BE2C (cell line): ENCODE data around the gene F2RL3.

Experiments
- DNase-seq: peaks from one replicate; pipeline ENCODE4 v3.0.0-alpha.2; 2020
- H3K27me3 ChIP-seq: fragments of 250-450 bp; sonication (Bioruptor Pico); 2 replicates; pipeline ENCODE4 v1.5.1; 2020; ENCODE audit warnings: mild to moderate bottlenecking
- H3K36me3 ChIP-seq: fragments of 250-450 bp; sonication (Bioruptor Pico); 2 replicates; pipeline ENCODE4 v1.5.1; 2020; ENCODE audit warnings: mild to moderate bottlenecking
- H3K4me1 ChIP-seq: fragments of 250-450 bp; sonication (Bioruptor Pico); 2 replicates; pipeline ENCODE4 v1.5.1; 2020
- H3K4me3 ChIP-seq: 2 replicates; pipeline ENCODE4 v1.5.1; 2011; ENCODE audit warnings: low read depth, low read length
- H3K9me3 ChIP-seq: fragments of 250-450 bp; sonication (Bioruptor Pico); 2 replicates; pipeline ENCODE4 v1.5.1; 2020
- TF ChIP-seq, protein P1 (sequence below): IDR thresholded peaks from 2 replicates; pipeline ENCODE4 v1.5.1; 2012; ENCODE audit warnings: mild to moderate bottlenecking, low read depth, low read length

Gene F2RL3

DNA sequence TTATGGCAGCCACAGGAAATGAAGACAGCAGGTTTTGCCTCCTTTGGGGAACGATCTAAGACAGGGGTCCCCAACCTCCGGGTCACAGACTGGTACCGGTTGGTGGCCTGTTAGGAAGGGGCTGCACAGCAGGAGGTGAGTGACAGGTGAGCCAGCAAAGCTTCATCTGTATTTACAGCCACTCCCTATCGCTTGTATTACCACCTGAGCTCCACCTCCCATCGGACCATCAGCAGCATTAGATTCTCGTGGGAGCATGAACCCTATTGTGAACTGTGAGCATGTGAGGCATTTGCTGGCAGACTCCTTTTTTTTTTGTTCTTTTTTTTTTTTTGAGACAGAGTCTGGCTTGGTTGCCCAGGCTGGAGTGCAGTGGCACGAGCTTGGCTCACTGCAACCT, 22.2 kb downstream of the F2RL3 start:
- no peak for DNase-seq
- Histone ChIP-seq H3K36me3 (no peaks in the 10 kb centered on the region), H3K4me3 (no peak overlapping the region), H3K27me3 (no peaks in the 10 kb centered on the region), H3K9me3 (no peaks in the 10 kb centered on the region), H3K4me1 (no peaks in the 10 kb centered on the region)
- TF ChIP-seq, protein P1, sequence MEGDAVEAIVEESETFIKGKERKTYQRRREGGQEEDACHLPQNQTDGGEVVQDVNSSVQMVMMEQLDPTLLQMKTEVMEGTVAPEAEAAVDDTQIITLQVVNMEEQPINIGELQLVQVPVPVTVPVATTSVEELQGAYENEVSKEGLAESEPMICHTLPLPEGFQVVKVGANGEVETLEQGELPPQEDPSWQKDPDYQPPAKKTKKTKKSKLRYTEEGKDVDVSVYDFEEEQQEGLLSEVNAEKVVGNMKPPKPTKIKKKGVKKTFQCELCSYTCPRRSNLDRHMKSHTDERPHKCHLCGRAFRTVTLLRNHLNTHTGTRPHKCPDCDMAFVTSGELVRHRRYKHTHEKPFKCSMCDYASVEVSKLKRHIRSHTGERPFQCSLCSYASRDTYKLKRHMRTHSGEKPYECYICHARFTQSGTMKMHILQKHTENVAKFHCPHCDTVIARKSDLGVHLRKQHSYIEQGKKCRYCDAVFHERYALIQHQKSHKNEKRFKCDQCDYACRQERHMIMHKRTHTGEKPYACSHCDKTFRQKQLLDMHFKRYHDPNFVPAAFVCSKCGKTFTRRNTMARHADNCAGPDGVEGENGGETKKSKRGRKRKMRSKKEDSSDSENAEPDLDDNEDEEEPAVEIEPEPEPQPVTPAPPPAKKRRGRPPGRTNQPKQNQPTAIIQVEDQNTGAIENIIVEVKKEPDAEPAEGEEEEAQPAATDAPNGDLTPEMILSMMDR, result no peak

DNA sequence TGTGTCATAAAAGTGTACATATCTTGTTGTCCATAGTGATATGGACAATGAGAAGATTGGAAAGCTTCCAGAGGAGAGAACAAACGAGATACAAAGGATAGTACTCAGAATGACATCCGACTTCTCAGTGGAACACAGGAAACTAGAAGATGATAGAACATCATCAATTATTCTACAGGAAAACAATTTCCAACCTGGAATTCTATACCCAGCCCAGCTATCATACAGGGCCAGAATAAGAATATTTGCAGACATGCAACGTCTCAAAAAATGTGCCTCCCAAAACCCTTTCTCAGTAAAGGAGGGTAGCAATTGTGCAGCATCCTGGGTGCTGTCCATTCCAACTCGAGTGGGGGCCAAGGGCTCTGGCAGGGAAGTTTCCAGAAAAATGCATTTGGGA, 24.0 kb downstream of the F2RL3 start:
- Histone ChIP-seq H3K4me1 (no peaks in the 10 kb centered on the region), H3K36me3 (no peaks in the 10 kb centered on the region), H3K4me3 (no peak overlapping the region), H3K27me3 (no peaks in the 10 kb centered on the region), H3K9me3 (no peaks in the 10 kb centered on the region)
- no peak for DNase-seq
- TF ChIP-seq, protein P1, result no peak

DNA sequence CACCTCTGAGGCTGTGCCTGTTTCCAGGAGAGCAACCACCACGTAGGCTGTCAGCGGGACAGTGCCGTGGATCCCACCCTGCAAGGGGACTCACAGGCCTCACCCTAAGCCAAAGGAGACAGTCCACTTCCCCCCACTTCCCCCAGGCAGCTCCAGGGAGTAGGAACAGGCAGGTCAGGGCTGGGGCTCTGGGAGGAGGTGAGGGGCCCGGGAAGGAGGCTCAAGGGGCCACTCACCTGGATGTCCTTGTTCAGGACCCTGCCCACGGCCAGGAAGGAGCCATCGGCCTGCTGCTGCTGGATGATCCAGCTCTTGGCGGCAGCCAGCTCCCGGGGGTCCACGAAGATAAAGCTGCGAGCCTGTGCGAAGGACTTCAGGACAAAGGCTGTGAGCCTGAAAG, 25.6 kb downstream of the F2RL3 start:
- Histone ChIP-seq H3K4me3 (no peak overlapping the region), H3K27me3 (no peaks in the 10 kb centered on the region), H3K9me3 (no peaks in the 10 kb centered on the region), H3K36me3 (no peaks in the 10 kb centered on the region), H3K4me1 (no peaks in the 10 kb centered on the region)
- TF ChIP-seq, protein P1, result no peak
- DNase-seq, result no peak

DNA sequence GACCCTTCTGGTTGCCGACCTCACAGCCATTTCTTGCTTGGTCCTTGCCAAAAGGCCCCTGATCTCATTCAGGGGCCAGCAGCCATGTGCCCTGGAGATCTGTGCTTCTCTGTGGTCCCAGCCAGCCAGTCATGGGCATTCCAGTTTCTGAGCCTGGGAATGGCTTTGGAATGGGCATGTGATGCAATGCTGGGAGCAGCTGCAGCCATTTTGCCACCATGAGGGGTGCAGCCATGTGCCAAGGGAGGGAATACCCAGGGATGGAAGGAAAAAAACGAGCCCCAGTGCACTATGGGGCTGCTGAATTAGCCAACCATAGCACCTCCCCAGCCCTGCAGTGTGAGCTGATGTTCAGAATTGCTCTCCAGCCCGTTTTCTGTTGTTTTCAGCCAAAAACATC, 26.3 kb downstream of the F2RL3 start:
- DNase-seq, result no peak
- H3K4me3 ChIP-seq, result no peak overlapping the region
- H3K27me3 ChIP-seq, result no peaks in the 10 kb centered on the region
- H3K9me3 ChIP-seq, result peaks cover 2% of the 10 kb centered on the region; the same call in 1 of the 2 replicates
- TF ChIP-seq, protein P1, result no peak
- H3K4me1 ChIP-seq, result no peaks in the 10 kb centered on the region
- H3K36me3 ChIP-seq, result no peaks in the 10 kb centered on the region

DNA sequence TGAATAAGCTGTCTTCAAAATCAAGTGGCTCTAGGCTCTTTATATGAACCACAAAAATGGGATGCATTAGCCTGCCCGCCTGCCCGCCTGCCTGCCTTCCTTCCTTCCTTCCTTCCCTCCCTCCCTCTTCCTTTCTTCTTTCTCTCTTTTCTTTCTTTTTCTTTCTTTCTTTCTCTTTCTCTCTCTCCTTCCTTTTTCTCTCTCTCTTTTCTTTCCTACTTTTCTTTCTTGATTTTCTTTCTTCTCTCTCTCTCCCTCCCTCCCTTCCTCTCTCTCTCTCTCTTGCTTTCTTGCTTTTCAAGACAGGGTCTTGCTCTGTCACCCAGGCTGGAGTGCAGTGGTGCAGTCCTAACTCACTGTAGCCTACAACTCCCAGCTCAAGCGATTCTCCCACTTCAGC, 26.9 kb downstream of the F2RL3 start:
- H3K4me3 ChIP-seq, result no peak overlapping the region
- TF ChIP-seq, protein P1, result no peak
- H3K4me1 ChIP-seq, result no peaks in the 10 kb centered on the region
- H3K27me3 ChIP-seq, result no peaks in the 10 kb centered on the region
- no peak for DNase-seq
- peaks cover 2% of the 10 kb centered on the region; the same call in 1 of the 2 replicates for H3K9me3 ChIP-seq
- no peaks in the 10 kb centered on the region for H3K36me3 ChIP-seq

DNA sequence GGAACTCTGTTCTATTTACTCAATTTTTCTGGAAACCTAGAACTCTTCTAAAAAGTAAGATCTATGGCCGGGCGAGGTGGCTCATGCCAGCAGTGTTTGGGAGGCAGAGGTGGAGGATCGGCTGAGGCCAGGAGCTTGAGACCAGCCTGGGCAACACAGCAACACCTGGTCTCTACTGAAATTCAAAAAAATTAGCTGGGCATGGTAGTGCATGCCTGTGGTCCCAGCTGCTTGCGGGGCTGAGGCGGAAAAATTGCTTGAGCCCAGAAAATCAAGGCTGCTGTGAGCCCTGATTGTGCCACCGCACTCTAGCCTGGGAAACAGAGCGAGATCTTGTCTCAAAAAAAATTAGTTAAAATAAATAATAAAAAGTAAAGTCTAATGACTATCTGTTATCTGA, 28.6 kb downstream of the F2RL3 start:
- H3K4me3 ChIP-seq, result no peak overlapping the region
- H3K36me3 ChIP-seq, result no peaks in the 10 kb centered on the region
- TF ChIP-seq, protein P1, result no peak
- no peaks in the 10 kb centered on the region for H3K27me3 ChIP-seq
- DNase-seq, result no peak
- peaks cover 2% of the 10 kb centered on the region; the same call in 1 of the 2 replicates for H3K9me3 ChIP-seq
- H3K4me1 ChIP-seq, result no peaks in the 10 kb centered on the region
